ENCODE measurements around the gene LRRC4C. TPM values are rescaled to one million over a fixed set of nuclear protein-coding genes. Genes with fewer than 3 reads are reported as not detected.

LRRC4C gene
- total RNA-seq, 1 experiment from 2014 or later, result not detected

DNA sequence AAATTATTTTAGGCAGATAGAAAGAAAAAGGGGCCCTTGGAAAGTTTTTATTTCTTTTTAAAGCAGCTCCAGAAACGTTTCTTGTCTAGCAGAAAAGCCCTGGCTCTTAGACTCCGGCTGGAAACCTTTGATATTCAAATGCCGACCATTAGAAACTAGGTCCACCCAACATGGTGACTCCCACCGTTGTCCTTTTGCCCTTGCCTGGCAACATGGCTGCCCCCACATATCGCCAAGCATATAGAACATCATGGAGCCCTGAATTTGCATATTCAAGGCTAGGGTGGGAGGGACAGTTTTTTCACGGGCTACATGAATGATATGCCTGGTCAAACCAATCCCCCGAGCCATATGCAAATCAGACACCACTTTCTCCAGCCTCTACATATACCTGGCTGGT lies 1379.0 kb downstream of the LRRC4C start:
- in situ Hi-C loops (cut with HindIII; ENCODE audit: low pct_unique_long_range_greater_than_20kb, low sequenced_read_pairs), result no loop called here
- DNase-seq (ENCODE audit: low read depth, low spot score), result no peak

Small RNAs within 50 kb of the gene (small RNA-seq; reads per million reads assigned to genes)
- gene RF00019 (0 reads per million in 2 experiments), gene RNU6-365P (0 reads per million in 2 experiments)

Data from SK-MEL-5 (cell line).